Measurements from ENCODE around the gene ATF2. TPM values are rescaled to one million over a fixed set of nuclear protein-coding genes. Genes with fewer than 3 reads are reported as not detected.
"Not testable (repeated sequence)": the region's sequence is repeated elsewhere in the genome, so short reads cannot be mapped to it uniquely, and the experiment has no call there.

The ATF2 gene
- total RNA-seq, 1 experiment from 2014 or later: 37.0 TPM

- DNase-seq: no peak
These were observed 24.8 kb downstream of the ATF2 start for GRCh38 chr2:175143191-175143590.

GRCh38 chr2:175140332-175140731 lies 27.7 kb downstream of the ATF2 start:
- H3K4me3 ChIP-seq (ENCODE audit: insufficient read depth, low read depth, low read length): no peak overlapping the region
- no peaks in the 10 kb centered on the region; the same call in none of the 2 replicates for H3K36me3 ChIP-seq (replicated peaks; ENCODE audit: control insufficient read depth, insufficient read depth, low read length)
- H3K27me3 ChIP-seq (ENCODE audit: control insufficient read depth, insufficient read depth, low read length): no peaks in the 10 kb centered on the region
- no peak for DNase-seq

More at GRCh38 chr2:175143191-175143590, 24.8 kb downstream of the ATF2 start:
- Histone ChIP-seq H3K36me3 (replicated peaks; ENCODE audit: control insufficient read depth, insufficient read depth, low read length) (peaks cover 1% of the 10 kb centered on the region), H3K27me3 (ENCODE audit: control insufficient read depth, insufficient read depth, low read length) (no peaks in the 10 kb centered on the region), H3K4me3 (ENCODE audit: insufficient read depth, low read depth, low read length) (no peak overlapping the region)

- Histone ChIP-seq H3K36me3 (replicated peaks; ENCODE audit: control insufficient read depth, insufficient read depth, low read length) (no peaks in the 10 kb centered on the region; the same call in 1 of the 2 replicates), H3K27me3 (ENCODE audit: control insufficient read depth, insufficient read depth, low read length) (no peaks in the 10 kb centered on the region), H3K4me3 (ENCODE audit: insufficient read depth, low read depth, low read length) (no peak overlapping the region)
- DNase-seq: no peak
These were observed 30.2 kb downstream of the ATF2 start for GRCh38 chr2:175137793-175138192.

- H3K36me3 ChIP-seq (replicated peaks; ENCODE audit: control insufficient read depth, insufficient read depth, low read length): no peaks in the 10 kb centered on the region; the same call in 1 of the 2 replicates
- no peaks in the 10 kb centered on the region for H3K27me3 ChIP-seq (ENCODE audit: control insufficient read depth, insufficient read depth, low read length)
- no peak for DNase-seq
- no peak overlapping the region for H3K4me3 ChIP-seq (ENCODE audit: insufficient read depth, low read depth, low read length)
These were observed 31.4 kb downstream of the ATF2 start for GRCh38 chr2:175136334-175137215.

- DNase-seq: no peak
- H3K27me3 ChIP-seq (ENCODE audit: control insufficient read depth, insufficient read depth, low read length): no peaks in the 10 kb centered on the region
- no peaks in the 10 kb centered on the region; the same call in 1 of the 2 replicates for H3K36me3 ChIP-seq (replicated peaks; ENCODE audit: control insufficient read depth, insufficient read depth, low read length)
- no peak overlapping the region for H3K4me3 ChIP-seq (ENCODE audit: insufficient read depth, low read depth, low read length)
These were observed 32.1 kb downstream of the ATF2 start for GRCh38 chr2:175135862-175136261.

GRCh38 chr2:175135177-175135576 lies 32.8 kb downstream of the ATF2 start:
- Histone ChIP-seq H3K36me3 (replicated peaks; ENCODE audit: control insufficient read depth, insufficient read depth, low read length) (no peaks in the 10 kb centered on the region; the same call in 1 of the 2 replicates), H3K27me3 (ENCODE audit: control insufficient read depth, insufficient read depth, low read length) (no peaks in the 10 kb centered on the region), H3K4me3 (ENCODE audit: insufficient read depth, low read depth, low read length) (no peak overlapping the region)
- no peak for DNase-seq

- Histone ChIP-seq H3K36me3 (replicated peaks; ENCODE audit: control insufficient read depth, insufficient read depth, low read length) (peaks cover 1% of the 10 kb centered on the region), H3K27me3 (ENCODE audit: control insufficient read depth, insufficient read depth, low read length) (no peaks in the 10 kb centered on the region), H3K4me3 (ENCODE audit: insufficient read depth, low read depth, low read length) (no peak overlapping the region)
- DNase-seq: no peak
These were observed 36.8 kb downstream of the ATF2 start for GRCh38 chr2:175131252-175131651.

GRCh38 chr2:175126661-175127060 lies 41.3 kb downstream of the ATF2 start:
- no peaks in the 10 kb centered on the region for H3K27me3 ChIP-seq (ENCODE audit: control insufficient read depth, insufficient read depth, low read length)
- no peak for DNase-seq
- H3K4me3 ChIP-seq (ENCODE audit: insufficient read depth, low read depth, low read length): no peak overlapping the region
- H3K36me3 ChIP-seq (replicated peaks; ENCODE audit: control insufficient read depth, insufficient read depth, low read length): peaks cover 1% of the 10 kb centered on the region

- no peak overlapping the region for H3K4me3 ChIP-seq (ENCODE audit: insufficient read depth, low read depth, low read length)
- no peaks in the 10 kb centered on the region; the same call in 1 of the 2 replicates for H3K36me3 ChIP-seq (replicated peaks; ENCODE audit: control insufficient read depth, insufficient read depth, low read length)
- H3K27me3 ChIP-seq (ENCODE audit: control insufficient read depth, insufficient read depth, low read length): no peaks in the 10 kb centered on the region
- DNase-seq: no peak
These were observed 44.7 kb downstream of the ATF2 start for GRCh38 chr2:175123254-175123653.

- peak; percentile 21 for DNase-seq
- no peaks in the 10 kb centered on the region for H3K27me3 ChIP-seq (ENCODE audit: control insufficient read depth, insufficient read depth, low read length)
These were observed 56.8 kb downstream of the ATF2 start for GRCh38 chr2:175111200-175111657.

GRCh38 chr2:175108091-175108490 lies 59.9 kb downstream of the ATF2 start:
- not testable (repeated sequence) for H3K36me3 ChIP-seq (replicated peaks; ENCODE audit: control insufficient read depth, insufficient read depth, low read length); H3K4me3 ChIP-seq (ENCODE audit: insufficient read depth, low read depth, low read length); DNase-seq; H3K27me3 ChIP-seq (ENCODE audit: control insufficient read depth, insufficient read depth, low read length)

More at GRCh38 chr2:175111200-175111657, 56.8 kb downstream of the ATF2 start:
- peaks cover 7% of the 10 kb centered on the region for H3K36me3 ChIP-seq (replicated peaks; ENCODE audit: control insufficient read depth, insufficient read depth, low read length)
- no peak overlapping the region for H3K4me3 ChIP-seq (ENCODE audit: insufficient read depth, low read depth, low read length)

- peaks cover 7% of the 10 kb centered on the region for H3K36me3 ChIP-seq (replicated peaks; ENCODE audit: control insufficient read depth, insufficient read depth, low read length)
- no peak for DNase-seq
- H3K27me3 ChIP-seq (ENCODE audit: control insufficient read depth, insufficient read depth, low read length): no peaks in the 10 kb centered on the region
- no peak overlapping the region for H3K4me3 ChIP-seq (ENCODE audit: insufficient read depth, low read depth, low read length)
These were observed 60.9 kb downstream of the ATF2 start for GRCh38 chr2:175107146-175107545.

- Histone ChIP-seq H3K36me3 (replicated peaks; ENCODE audit: control insufficient read depth, insufficient read depth, low read length) (peaks cover 1% of the 10 kb centered on the region), H3K27me3 (ENCODE audit: control insufficient read depth, insufficient read depth, low read length) (no peaks in the 10 kb centered on the region), H3K4me3 (ENCODE audit: insufficient read depth, low read depth, low read length) (no peak overlapping the region)
- no peak for DNase-seq
These were observed 64.8 kb downstream of the ATF2 start for GRCh38 chr2:175103191-175103590.

- peaks cover 2% of the 10 kb centered on the region for H3K36me3 ChIP-seq (replicated peaks; ENCODE audit: control insufficient read depth, insufficient read depth, low read length)
These were observed 66.5 kb downstream of the ATF2 start for GRCh38 chr2:175101514-175101913.

GRCh38 chr2:175097297-175097696 lies 70.7 kb downstream of the ATF2 start:
- Histone ChIP-seq H3K4me3 (ENCODE audit: insufficient read depth, low read depth, low read length) (no peak overlapping the region), H3K27me3 (ENCODE audit: control insufficient read depth, insufficient read depth, low read length) (no peaks in the 10 kb centered on the region), H3K36me3 (replicated peaks; ENCODE audit: control insufficient read depth, insufficient read depth, low read length) (peaks cover 2% of the 10 kb centered on the region; the same call in 1 of the 2 replicates)
- no peak for DNase-seq

More at GRCh38 chr2:175101514-175101913, 66.5 kb downstream of the ATF2 start:
- no peak for DNase-seq
- no peaks in the 10 kb centered on the region for H3K27me3 ChIP-seq (ENCODE audit: control insufficient read depth, insufficient read depth, low read length)
- no peak overlapping the region for H3K4me3 ChIP-seq (ENCODE audit: insufficient read depth, low read depth, low read length)

All from H7 (cell line).